Common myeloid progenitor, CD34-positive (primary cell): ENCODE results near the gene CFLAR.
A peak's percentile ranks its signal among the peaks of the same experiment; 100 is the strongest.
"Not testable (repeated sequence)": the region's sequence is repeated elsewhere in the genome, so short reads cannot be mapped to it uniquely, and the experiment has no call there.

Experiments used
- CTCF ChIA-PET: fragments of 350-600 bp; sonication (Branson Sonifier 250); formaldehyde crosslinking; loops from one replicate; lab custom pipeline; 2021; ENCODE audit warnings: antibody characterized with exemption; lab: Charles Lee
- POLR2A ChIA-PET: fragments of 350-600 bp; sonication (Branson Sonifier 250); formaldehyde crosslinking; loops from one replicate; lab custom pipeline; 2021; ENCODE audit warnings: antibody characterized with exemption; lab: Charles Lee
- DNase-seq, 3 donors: peaks; one replicate each; pipeline versions ENCODE4 v3.0.0 to v3.0.0-alpha.2; 2013
- H3K27ac ChIP-seq, 2 experiments: 1 replicate in 1 of 2; 2 replicates in 1 of 2; pipeline ENCODE4 v1.7.0; 2013; ENCODE audit warnings: inconsistent platforms in 2 of 2, low read length in 2 of 2, mild to moderate bottlenecking in 2 of 2, low read depth in 1 of 2, moderate library complexity in 1 of 2; ENCODE audit not compliant: severe bottlenecking in 2 of 2, insufficient read depth in 1 of 2, poor library complexity in 1 of 2
- H3K27me3 ChIP-seq, 5 experiments: replicated peaks in 2 of 5; 1 replicate in 3 of 5; 2 replicates in 2 of 5; pipeline versions ENCODE4 v1.6.1 to v1.7.0; 2013; ENCODE audit warnings: low read length in 4 of 5, mild to moderate bottlenecking in 2 of 5, moderate library complexity in 2 of 5, inconsistent platforms in 1 of 5; ENCODE audit not compliant: insufficient read depth in 5 of 5, control insufficient read depth in 4 of 5
- H3K36me3 ChIP-seq, 4 experiments: 1 replicate in 2 of 4; 2 replicates in 2 of 4; pipeline versions ENCODE4 v1.6.1 to v1.7.0; 2013; ENCODE audit warnings: low read length in 3 of 4, control low read depth in 1 of 4, mild to moderate bottlenecking in 1 of 4; ENCODE audit not compliant: control insufficient read depth in 4 of 4, insufficient read depth in 4 of 4
- H3K4me1 ChIP-seq, 4 experiments: 1 replicate in 3 of 4; 2 replicates in 1 of 4; pipeline versions ENCODE4 v1.6.1 to v1.7.1; 2013; ENCODE audit warnings: low read length in 3 of 4, mild to moderate bottlenecking in 3 of 4, control low read depth in 1 of 4, inconsistent platforms in 1 of 4, moderate library complexity in 1 of 4; ENCODE audit not compliant: control insufficient read depth in 4 of 4, insufficient read depth in 4 of 4; ENCODE audit errors: control extremely low read depth in 1 of 4
- H3K4me3 ChIP-seq, 7 experiments: 1 replicate in 4 of 7; 2 replicates in 3 of 7; pipeline versions ENCODE4 v1.5.1 to v1.7.0; 2013; ENCODE audit warnings: mild to moderate bottlenecking in 7 of 7, low read length in 6 of 7, moderate library complexity in 6 of 7, inconsistent platforms in 2 of 7, low read depth in 2 of 7, control low read depth in 1 of 7; ENCODE audit not compliant: insufficient read depth in 4 of 7, control insufficient read depth in 1 of 7; ENCODE audit errors: extremely low read depth in 1 of 7
- H3K9me3 ChIP-seq, 5 experiments: 1 replicate in 4 of 5; 2 replicates in 1 of 5; pipeline versions ENCODE4 v1.6.1 to v1.7.1; 2013; ENCODE audit warnings: low read length in 4 of 5, mild to moderate bottlenecking in 2 of 5, inconsistent platforms in 1 of 5, low read depth in 1 of 5, moderate library complexity in 1 of 5; ENCODE audit not compliant: control insufficient read depth in 4 of 5, insufficient read depth in 2 of 5; ENCODE audit errors: control extremely low read depth in 1 of 5
- WGBS: methylation state at CpG from one replicate; pipeline ENCODE4 v1.1.5; 2013; ENCODE audit not compliant: insufficient coverage; 5-methylcytosine and 5-hydroxymethylcytosine counted together

The CFLAR gene

DNA sequence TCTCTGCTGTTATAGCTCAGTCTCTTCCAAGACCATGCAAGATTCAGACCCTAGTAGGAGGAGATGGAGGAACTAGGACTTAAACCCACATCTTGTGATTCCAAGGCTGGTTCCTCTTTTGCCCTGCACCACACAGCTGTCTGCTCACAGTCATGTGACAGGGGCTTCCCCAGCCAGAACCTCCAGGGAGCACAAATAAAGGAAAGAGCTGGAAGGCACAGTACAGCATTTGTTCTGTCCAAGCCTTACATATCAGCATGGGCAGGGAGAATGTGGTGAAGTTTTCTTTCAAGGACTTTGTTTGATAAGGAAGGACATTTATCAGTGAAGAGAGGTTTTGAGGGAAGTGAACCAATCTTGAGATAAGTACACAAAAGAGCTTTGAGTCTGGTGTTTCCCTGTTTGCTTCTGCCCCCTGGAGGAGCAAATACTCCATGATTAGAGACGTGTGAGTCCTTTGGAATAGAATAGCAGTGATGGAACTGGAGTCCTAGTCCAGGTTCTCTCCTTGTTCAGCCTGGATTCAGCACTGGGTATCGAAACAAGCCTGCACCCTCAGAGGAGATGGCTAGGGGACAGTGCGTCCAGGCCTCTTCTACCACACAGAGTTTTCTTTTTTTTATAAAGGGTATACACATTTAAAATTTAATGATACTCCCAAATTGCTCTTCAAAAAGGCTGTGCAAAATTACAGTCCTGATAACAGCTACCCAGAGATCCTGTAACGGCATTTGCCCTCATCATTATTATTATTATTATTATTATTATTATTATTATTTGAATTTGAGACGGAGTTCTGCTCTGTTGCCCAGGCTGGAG is 42.4 kb downstream of the CFLAR start:
- 13% methylated on average over 1 of the region's 5 CpGs for WGBS
- H3K9me3 ChIP-seq = no peaks in the 10 kb centered on the region

GRCh38 chr2:201164166-201164565 is 48.2 kb downstream of the CFLAR start:
- H3K36me3 ChIP-seq = peaks cover 31 to 66% (median 49%) of the 10 kb centered on the region in 4 experiments
- no peak overlapping the region for H3K4me3 ChIP-seq
- no peaks in the 10 kb centered on the region for H3K27me3 ChIP-seq
- WGBS = no CpG with 5 or more reads among the region's 1 CpG
- ChIA-PET CTCF (no interaction called here), POLR2A (no interaction called here)
- no peak overlapping the region for H3K27ac ChIP-seq
- H3K4me1 ChIP-seq = peaks cover 0 to 8% (median 3%) of the 10 kb centered on the region in 4 experiments
- peaks cover 0 to 2% (median 0%) of the 10 kb centered on the region in 5 experiments for H3K9me3 ChIP-seq
- no peak for DNase-seq

More for the DNA sequence above, 42.4 kb downstream of the CFLAR start:
- DNase-seq = peak; percentile 96 to 99 (median 98)
- POLR2A ChIA-PET = interaction anchor here (0.6 to 2.5 kb wide), 8 partner anchors 9 to 304 kb away, joined by 3 to 27 read pairs (median 4); partner anchors contain the start of genes CFLAR, NIF3L1 and PPIL3
- Histone ChIP-seq H3K4me1 (peaks cover 12 to 46% (median 22%) of the 10 kb centered on the region in 4 experiments), H3K4me3 (peak overlapping the region in 2 of 7 experiments; percentile 42 to 51), H3K27ac (peak overlapping the region; percentile 43 to 85), H3K27me3 (no peaks in the 10 kb centered on the region), H3K36me3 (peaks cover 23 to 58% (median 44%) of the 10 kb centered on the region in 4 experiments)
- CTCF ChIA-PET = interaction anchor here (0.6 to 7.0 kb wide), 35 partner anchors 9 to 267 kb away, joined by 3 to 107 read pairs (median 5); partner anchors contain the start of genes CASP10, CFLAR and ORC2

GRCh38 chr2:201167546-201167945 is 51.6 kb downstream of the CFLAR start:
- WGBS = 100% methylated on average over 2 of the region's 3 CpGs
- Histone ChIP-seq H3K4me3 (no peak overlapping the region), H3K36me3 (peaks cover 19 to 39% (median 30%) of the 10 kb centered on the region in 4 experiments), H3K27me3 (no peaks in the 10 kb centered on the region), H3K9me3 (peaks cover 0 to 2% (median 0%) of the 10 kb centered on the region in 5 experiments), H3K4me1 (peaks cover 0 to 4% (median under 1%) of the 10 kb centered on the region in 4 experiments), H3K27ac (no peak overlapping the region)
- ChIA-PET CTCF (interaction anchor here (1.0 to 2.4 kb wide), 4 partner anchors 9 to 98 kb away, joined by 4 to 14 read pairs (median 5); no protein-coding TSS in a partner anchor), POLR2A (interaction anchor here (1.3 kb wide), 1 partner anchor 9 kb away, joined by 3 read pairs; no protein-coding TSS in a partner anchor)
- no peak for DNase-seq

DNA sequence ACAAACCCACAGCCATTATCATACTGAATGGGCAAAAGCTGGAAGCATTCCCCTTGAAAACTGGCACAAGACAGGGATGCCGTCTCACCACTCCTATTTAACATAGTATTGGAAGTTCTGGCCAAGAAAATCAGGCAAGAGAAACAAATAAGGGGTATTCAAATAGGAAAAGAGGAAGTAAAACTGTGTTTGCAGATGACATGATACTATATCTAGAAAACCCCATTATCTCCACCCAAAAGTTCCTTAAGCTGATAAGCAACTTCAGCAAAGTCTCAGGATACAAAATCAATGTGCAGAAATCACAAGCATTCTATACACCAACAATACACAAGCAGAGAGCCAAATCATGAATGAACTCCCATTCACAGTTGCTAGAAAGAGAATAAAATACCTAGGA is 52.5 kb downstream of the CFLAR start:
- WGBS = no CpG with 5 or more reads among the region's 1 CpG
- H3K4me1 ChIP-seq, H3K27ac ChIP-seq, H3K27me3 ChIP-seq, H3K4me3 ChIP-seq, H3K9me3 ChIP-seq: not testable (repeated sequence)
- peak in 2 of 3 donors; percentile 24 to 33 for DNase-seq
- ChIA-PET POLR2A (interaction anchor here (1.3 kb wide), 1 partner anchor 10 kb away, joined by 3 read pairs; no protein-coding TSS in a partner anchor), CTCF (interaction anchor here (1.1 to 2.4 kb wide), 4 partner anchors 9 to 99 kb away, joined by 3 to 14 read pairs (median 4); no protein-coding TSS in a partner anchor)
- peaks cover 13 to 30% (median 23%) of the 10 kb centered on the region in 4 experiments for H3K36me3 ChIP-seq

DNA sequence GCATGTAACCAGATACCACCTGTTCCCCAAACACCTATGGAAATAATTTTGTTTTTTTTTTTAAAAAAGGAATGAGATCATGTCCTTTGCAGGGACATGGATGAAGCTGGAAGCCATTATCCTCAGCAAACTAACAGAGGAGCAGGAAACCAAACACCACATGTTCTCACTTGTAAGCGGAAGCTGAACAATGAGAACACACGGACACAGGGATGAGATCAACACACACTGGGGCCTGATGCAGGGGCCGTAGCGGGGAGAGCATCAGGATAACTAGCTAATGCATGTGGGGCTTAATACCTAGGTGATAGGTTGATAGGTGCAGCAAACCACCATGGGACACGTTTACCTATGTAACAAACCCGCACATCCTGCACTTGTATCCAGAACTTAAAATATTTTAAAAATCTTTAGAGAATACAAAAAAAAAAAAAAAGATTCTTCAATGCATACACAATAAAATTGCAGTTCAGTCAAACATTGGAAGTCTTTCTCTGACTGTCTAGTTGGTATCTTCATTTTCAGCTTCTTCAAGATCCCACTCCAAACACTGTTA is 55.4 kb downstream of the CFLAR start:
- H3K36me3 ChIP-seq = peaks cover 2 to 12% (median 8%) of the 10 kb centered on the region in 4 experiments
- H3K4me3 ChIP-seq = no peak overlapping the region
- 93% methylated on average over 3 of the region's 6 CpGs for WGBS
- peaks cover 0 to 2% (median 0%) of the 10 kb centered on the region in 5 experiments for H3K9me3 ChIP-seq
- ChIA-PET CTCF (interaction anchor here (0.6 to 2.2 kb wide), 10 partner anchors 11 to 266 kb away, joined by 3 to 9 read pairs (median 3); partner anchors contain the start of gene CASP10), POLR2A (no interaction called here)
- no peak for DNase-seq
- no peaks in the 10 kb centered on the region for H3K27me3 ChIP-seq
- peaks cover 0 to 19% (median 7%) of the 10 kb centered on the region in 4 experiments for H3K4me1 ChIP-seq
- no peak overlapping the region for H3K27ac ChIP-seq

- peaks cover 0 to 19% (median 7%) of the 10 kb centered on the region in 4 experiments for H3K4me1 ChIP-seq
- POLR2A ChIA-PET = no interaction called here
- DNase-seq = no peak
- no peak overlapping the region for H3K4me3 ChIP-seq
- no peak overlapping the region for H3K27ac ChIP-seq
- CTCF ChIA-PET = interaction anchor here (0.6 to 1.4 kb wide), 6 partner anchors 14 to 267 kb away, joined by 3 to 7 read pairs (median 3); no protein-coding TSS in a partner anchor
- H3K9me3 ChIP-seq = no peaks in the 10 kb centered on the region
- WGBS = no CpG with 5 or more reads among the region's 2 CpGs
- H3K36me3 ChIP-seq = peaks cover 0 to 4% (median 4%) of the 10 kb centered on the region in 4 experiments
- no peaks in the 10 kb centered on the region for H3K27me3 ChIP-seq
Measured at GRCh38 chr2:201172279-201172678, 56.3 kb downstream of the CFLAR start.
